Activated T-cell treated with anti-CD3 and anti-CD28 coated beads for 24 hours (primary cell): ENCODE data around the gene RYR3.

Experiments used
- DNase-seq: peaks from one replicate; pipeline ENCODE4 v3.0.0-alpha.2; 2020; ENCODE audit warnings: low read depth

Gene RYR3

GRCh38 chr15:33384307-33384706 lies 73.5 kb downstream of the RYR3 start:
- no peak for DNase-seq

- no peak for DNase-seq
These were observed 81.7 kb downstream of the RYR3 start for GRCh38 chr15:33392453-33392852.

GRCh38 chr15:33393546-33393945 lies 82.8 kb downstream of the RYR3 start:
- DNase-seq = no peak

- DNase-seq = no peak
These were observed 84.6 kb downstream of the RYR3 start for GRCh38 chr15:33395321-33395720.

- no peak for DNase-seq
These were observed 85.1 kb downstream of the RYR3 start for GRCh38 chr15:33395846-33396245.

- DNase-seq = no peak
These were observed 85.7 kb downstream of the RYR3 start for GRCh38 chr15:33396475-33396874.

GRCh38 chr15:33398555-33398954 lies 87.8 kb downstream of the RYR3 start:
- DNase-seq = no peak

GRCh38 chr15:33400941-33401340 lies 90.2 kb downstream of the RYR3 start:
- no peak for DNase-seq

- DNase-seq = no peak
These were observed 91.8 kb downstream of the RYR3 start for GRCh38 chr15:33402600-33402999.

- DNase-seq = no peak
These were observed 94.3 kb downstream of the RYR3 start for GRCh38 chr15:33405096-33405495.

GRCh38 chr15:33411596-33412540 lies 101.1 kb downstream of the RYR3 start:
- no peak for DNase-seq

GRCh38 chr15:33419701-33420100 lies 108.9 kb downstream of the RYR3 start:
- DNase-seq = no peak

- no peak for DNase-seq
These were observed 113.3 kb downstream of the RYR3 start for GRCh38 chr15:33424025-33424424.

GRCh38 chr15:33425142-33425541 lies 114.4 kb downstream of the RYR3 start:
- no peak for DNase-seq

GRCh38 chr15:33430577-33430976 lies 119.8 kb downstream of the RYR3 start:
- no peak for DNase-seq

GRCh38 chr15:33433821-33434220 lies 123.1 kb downstream of the RYR3 start:
- DNase-seq = no peak

GRCh38 chr15:33438396-33438795 lies 127.6 kb downstream of the RYR3 start:
- no peak for DNase-seq

GRCh38 chr15:33440900-33441299 lies 130.1 kb downstream of the RYR3 start:
- DNase-seq = no peak

GRCh38 chr15:33442449-33442848 lies 131.7 kb downstream of the RYR3 start:
- DNase-seq = no peak

- no peak for DNase-seq
These were observed 132.9 kb downstream of the RYR3 start for GRCh38 chr15:33443708-33444107.

- DNase-seq = no peak
These were observed 135.2 kb downstream of the RYR3 start for GRCh38 chr15:33445984-33446383.

- no peak for DNase-seq
These were observed 137.4 kb downstream of the RYR3 start for GRCh38 chr15:33448151-33448550.

- no peak for DNase-seq
These were observed 138.3 kb downstream of the RYR3 start for GRCh38 chr15:33448961-33449606.
